ENCODE results near the gene JARID2.

DNA sequence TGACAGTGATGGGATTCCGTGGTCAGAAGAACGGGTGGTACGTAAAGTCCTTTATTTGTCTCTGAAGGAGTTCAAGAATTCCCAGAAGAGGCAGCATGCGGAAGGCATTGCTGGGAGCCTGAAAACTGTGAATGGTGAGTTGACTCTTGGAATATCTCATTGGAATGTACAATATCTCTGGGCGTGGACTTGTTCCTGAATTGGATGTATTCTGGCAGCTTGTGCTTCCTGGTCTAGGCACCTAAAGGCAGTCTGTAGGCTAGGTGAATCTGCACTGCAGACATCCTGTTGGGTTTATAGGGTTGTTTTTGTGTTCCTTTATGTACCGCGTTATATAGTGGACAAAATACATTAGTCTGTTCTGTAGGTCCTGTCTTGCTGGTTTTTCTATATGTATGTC is 128.2 kb downstream of the JARID2 start:
- TF ChIP-seq, protein P1, sequence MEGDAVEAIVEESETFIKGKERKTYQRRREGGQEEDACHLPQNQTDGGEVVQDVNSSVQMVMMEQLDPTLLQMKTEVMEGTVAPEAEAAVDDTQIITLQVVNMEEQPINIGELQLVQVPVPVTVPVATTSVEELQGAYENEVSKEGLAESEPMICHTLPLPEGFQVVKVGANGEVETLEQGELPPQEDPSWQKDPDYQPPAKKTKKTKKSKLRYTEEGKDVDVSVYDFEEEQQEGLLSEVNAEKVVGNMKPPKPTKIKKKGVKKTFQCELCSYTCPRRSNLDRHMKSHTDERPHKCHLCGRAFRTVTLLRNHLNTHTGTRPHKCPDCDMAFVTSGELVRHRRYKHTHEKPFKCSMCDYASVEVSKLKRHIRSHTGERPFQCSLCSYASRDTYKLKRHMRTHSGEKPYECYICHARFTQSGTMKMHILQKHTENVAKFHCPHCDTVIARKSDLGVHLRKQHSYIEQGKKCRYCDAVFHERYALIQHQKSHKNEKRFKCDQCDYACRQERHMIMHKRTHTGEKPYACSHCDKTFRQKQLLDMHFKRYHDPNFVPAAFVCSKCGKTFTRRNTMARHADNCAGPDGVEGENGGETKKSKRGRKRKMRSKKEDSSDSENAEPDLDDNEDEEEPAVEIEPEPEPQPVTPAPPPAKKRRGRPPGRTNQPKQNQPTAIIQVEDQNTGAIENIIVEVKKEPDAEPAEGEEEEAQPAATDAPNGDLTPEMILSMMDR (IDR thresholded peaks at IDR 0.05) = no peak
- TF ChIP-seq POLR2A (IDR thresholded peaks at IDR 0.05) = no peak

Measured in thyroid gland (tissue), 4 donors.